ENCODE measurements around the gene ZNF639.

ZNF639 gene

GRCh38 chr3:179279837-179280236 lies 43.0 kb upstream of the ZNF639 start (continued):
- TF ChIP-seq ZNF133 (tag by site-specific recombination; IDR thresholded peaks at IDR 0.05): no peak

- H3K4me3 ChIP-seq (ENCODE audit: low read depth, low read length): no peak overlapping the region
- POLR2A ChIA-PET: no interaction called here
- H3K9me3 ChIP-seq (ENCODE audit: control insufficient read depth, insufficient read depth, low read depth, low read length): no peaks in the 10 kb centered on the region
- no peak overlapping the region for H3K27ac ChIP-seq (ENCODE audit: extremely low read depth, low read depth, low read length)
- H3K36me3 ChIP-seq (ENCODE audit: control insufficient read depth in 2 of 2, insufficient read depth in 1 of 2, low read length in 2 of 2): no peaks in the 10 kb centered on the region
- H3K4me1 ChIP-seq (ENCODE audit: control insufficient read depth, insufficient read depth, low read length): no peaks in the 10 kb centered on the region
- CTCF ChIA-PET: no interaction called here
- TF ChIP-seq IKZF3 (tag by site-specific recombination; IDR thresholded peaks at IDR 0.05) (no peak), ZNF311 (tag by site-specific recombination; IDR thresholded peaks at IDR 0.05; ENCODE audit: borderline replicate concordance) (no peak), ZNF555 (tag by site-specific recombination; conservative IDR thresholded peaks at IDR 0.05) (no peak)
These were observed 41.0 kb upstream of the ZNF639 start for GRCh38 chr3:179281825-179282224.

GRCh38 chr3:179286331-179286730 lies 36.5 kb upstream of the ZNF639 start:
- no peak overlapping the region for H3K27ac ChIP-seq (ENCODE audit: extremely low read depth, low read depth, low read length)
- CTCF ChIA-PET: no interaction called here
- no peaks in the 10 kb centered on the region for H3K4me1 ChIP-seq (ENCODE audit: control insufficient read depth, insufficient read depth, low read length)
- H3K36me3 ChIP-seq (ENCODE audit: control insufficient read depth in 2 of 2, insufficient read depth in 1 of 2, low read length in 2 of 2): no peaks in the 10 kb centered on the region
- no peak overlapping the region for H3K4me3 ChIP-seq (ENCODE audit: low read depth, low read length)
- no peak for TF ChIP-seq KLF10 (tag by site-specific recombination; IDR thresholded peaks at IDR 0.05)
- no peak for TF ChIP-seq ZNF510 (tag by site-specific recombination; IDR thresholded peaks at IDR 0.05; ENCODE audit: insufficient replicate concordance)
- no peak for TF ChIP-seq ZNF514 (tag by site-specific recombination; IDR thresholded peaks at IDR 0.05)
- no peak for TF ChIP-seq SP7 (tag by site-specific recombination; IDR thresholded peaks at IDR 0.05)
- TF ChIP-seq PRDM4 (tag by site-specific recombination; IDR thresholded peaks at IDR 0.05): no peak
- TF ChIP-seq ZNF121 (tag by site-specific recombination; IDR thresholded peaks at IDR 0.05): no peak
- no peak for TF ChIP-seq ZFP69B (tag by site-specific recombination; IDR thresholded peaks at IDR 0.05)
- no peak for TF ChIP-seq ZFP37 (tag by site-specific recombination; IDR thresholded peaks at IDR 0.05)
- TF ChIP-seq ZNF48 (tag by site-specific recombination; IDR thresholded peaks at IDR 0.05): no peak
- no peak for TF ChIP-seq ZNF488 (tag by site-specific recombination; IDR thresholded peaks at IDR 0.05)
- no peak for TF ChIP-seq ZNF354C (tag by site-specific recombination; IDR thresholded peaks at IDR 0.05; ENCODE audit: borderline replicate concordance, low read depth)
- TF ChIP-seq ZNF660 (tag by site-specific recombination; IDR thresholded peaks at IDR 0.05): no peak
- no peak for TF ChIP-seq KLF16 (tag by site-specific recombination; IDR thresholded peaks at IDR 0.05)
- POLR2A ChIA-PET: interaction anchor here (0.7 kb wide), 1 partner anchor 14 kb away, joined by 4 read pairs; no protein-coding TSS in a partner anchor
- H3K9me3 ChIP-seq (ENCODE audit: control insufficient read depth, insufficient read depth, low read depth, low read length): no peaks in the 10 kb centered on the region

GRCh38 chr3:179288845-179289244 lies 34.0 kb upstream of the ZNF639 start:
- no peak overlapping the region for H3K4me3 ChIP-seq (ENCODE audit: low read depth, low read length)
- no peaks in the 10 kb centered on the region for H3K36me3 ChIP-seq (ENCODE audit: control insufficient read depth in 2 of 2, insufficient read depth in 1 of 2, low read length in 2 of 2)
- no peak overlapping the region for H3K27ac ChIP-seq (ENCODE audit: extremely low read depth, low read depth, low read length)
- H3K4me1 ChIP-seq (ENCODE audit: control insufficient read depth, insufficient read depth, low read length): no peaks in the 10 kb centered on the region
- ChIA-PET POLR2A (no interaction called here), CTCF (interaction anchor here (1.0 kb wide), 1 partner anchor 10 kb away, joined by 3 read pairs; no protein-coding TSS in a partner anchor)
- no peaks in the 10 kb centered on the region for H3K9me3 ChIP-seq (ENCODE audit: control insufficient read depth, insufficient read depth, low read depth, low read length)
- TF ChIP-seq ZNF155 (tag by site-specific recombination; IDR thresholded peaks at IDR 0.05) (no peak), ZNF561 (tag by site-specific recombination; IDR thresholded peaks at IDR 0.05; ENCODE audit: borderline replicate concordance) (no peak), YY1 (tag by site-specific recombination; IDR thresholded peaks at IDR 0.05) (no peak), PRDM2 (tag by site-specific recombination; IDR thresholded peaks at IDR 0.05; ENCODE audit: borderline replicate concordance) (no peak), ZFP69B (tag by site-specific recombination; IDR thresholded peaks at IDR 0.05) (no peak), ZNF473 (tag by site-specific recombination; IDR thresholded peaks at IDR 0.05) (no peak), ZNF544 (tag by site-specific recombination; IDR thresholded peaks at IDR 0.05) (no peak), ZXDB (tag by site-specific recombination; IDR thresholded peaks at IDR 0.05) (no peak)

Measured in HEK293 (cell line).